T-helper 1 cell treated with Interleukin-12 subunit alpha and Interleukin-12 subunit beta and Interleukin-4 antibody, amounts not matched to agents 30 μg/mL and 1 μg/mL, for 36 hours (primary cell): ENCODE results near the gene CAMTA2.

Experiments used
- H3K27ac Mint-ChIP-seq: one replicate; pipeline ENCODE4 v1.8.0; 2021; ENCODE audit warnings: mild to moderate bottlenecking, mixed read lengths
- H3K27me3 Mint-ChIP-seq: one replicate; pipeline ENCODE4 v1.8.0; 2021; ENCODE audit warnings: low read depth, mixed read lengths
- H3K36me3 Mint-ChIP-seq: one replicate; pipeline ENCODE4 v1.8.0; 2021; ENCODE audit warnings: low read depth, mixed read lengths
- H3K4me1 Mint-ChIP-seq: one replicate; pipeline ENCODE4 v1.8.0; 2021; ENCODE audit warnings: low read depth, mixed read lengths
- H3K4me3 Mint-ChIP-seq: one replicate; pipeline ENCODE4 v1.8.0; 2021; ENCODE audit warnings: mild to moderate bottlenecking, moderate library complexity, mixed read lengths
- H3K9me3 Mint-ChIP-seq: one replicate; pipeline ENCODE4 v1.8.0; 2021; ENCODE audit warnings: mixed read lengths

The CAMTA2 gene

GRCh38 chr17:5019475-5019956, 32.0 kb upstream of the CAMTA2 start:
- peaks cover 15% of the 10 kb centered on the region for H3K4me1 Mint-ChIP-seq
- H3K27ac Mint-ChIP-seq, result peak overlapping the region; percentile 60

DNA sequence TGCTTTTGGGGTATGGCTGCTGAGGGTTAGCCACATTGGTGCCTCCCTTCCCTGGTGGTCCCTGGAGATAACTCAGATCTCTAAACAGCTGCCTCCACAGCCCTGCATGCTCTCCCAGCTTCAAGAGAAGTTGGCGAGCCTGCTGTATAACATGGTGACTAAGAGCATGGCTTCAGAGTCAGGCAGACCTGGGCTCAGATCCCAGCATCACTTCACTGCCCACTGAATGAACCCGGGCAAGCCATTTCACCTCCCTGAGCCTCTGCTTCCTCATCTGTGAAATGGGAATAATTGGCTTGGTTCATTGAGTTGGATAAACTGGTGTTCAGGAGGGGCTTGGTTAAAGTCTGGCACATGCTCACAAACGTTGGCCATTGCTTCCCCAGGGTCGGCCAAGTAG, 26.9 kb upstream of the CAMTA2 start:
- Mint-ChIP-seq H3K27me3 (no peaks in the 10 kb centered on the region), H3K9me3 (no peaks in the 10 kb centered on the region), H3K27ac (no peak overlapping the region), H3K4me1 (peaks cover 20% of the 10 kb centered on the region), H3K36me3 (peaks cover 32% of the 10 kb centered on the region), H3K4me3 (no peak overlapping the region)

More at GRCh38 chr17:5019475-5019956, 32.0 kb upstream of the CAMTA2 start:
- H3K36me3 Mint-ChIP-seq, result peaks cover 26% of the 10 kb centered on the region
- no peak overlapping the region for H3K4me3 Mint-ChIP-seq
- no peaks in the 10 kb centered on the region for H3K9me3 Mint-ChIP-seq
- H3K27me3 Mint-ChIP-seq, result no peaks in the 10 kb centered on the region

DNA sequence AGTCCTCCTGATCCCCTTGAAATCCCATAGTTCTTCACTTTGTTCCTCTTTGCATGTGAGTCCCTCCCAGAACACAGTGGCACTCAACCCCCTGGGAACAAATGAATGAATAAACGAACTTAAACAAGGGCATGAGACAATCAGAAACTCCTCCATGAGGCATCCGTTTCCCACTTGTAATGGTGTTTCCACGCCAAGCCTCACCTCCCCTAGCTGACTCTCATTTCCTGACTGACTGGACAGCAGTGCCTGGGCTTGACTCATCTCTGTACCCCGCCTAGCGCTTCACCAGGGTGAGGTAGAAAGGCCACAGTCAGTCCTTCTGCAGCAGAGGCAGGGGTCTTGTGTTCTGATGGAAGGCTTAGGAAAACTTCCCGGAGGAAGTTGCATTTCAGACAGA, 24.5 kb upstream of the CAMTA2 start:
- H3K4me1 Mint-ChIP-seq, result peaks cover 12% of the 10 kb centered on the region
- H3K27ac Mint-ChIP-seq, result peak overlapping the region; percentile 84
- no peaks in the 10 kb centered on the region for H3K27me3 Mint-ChIP-seq
- peak overlapping the region; percentile 28 for H3K4me3 Mint-ChIP-seq
- H3K36me3 Mint-ChIP-seq, result peaks cover 44% of the 10 kb centered on the region
- H3K9me3 Mint-ChIP-seq, result no peaks in the 10 kb centered on the region

- no peaks in the 10 kb centered on the region for H3K27me3 Mint-ChIP-seq
- H3K36me3 Mint-ChIP-seq, result peaks cover 56% of the 10 kb centered on the region
- H3K27ac Mint-ChIP-seq, result no peak overlapping the region
Observed at GRCh38 chr17:5003214-5003867, 15.9 kb upstream of the CAMTA2 start.

DNA sequence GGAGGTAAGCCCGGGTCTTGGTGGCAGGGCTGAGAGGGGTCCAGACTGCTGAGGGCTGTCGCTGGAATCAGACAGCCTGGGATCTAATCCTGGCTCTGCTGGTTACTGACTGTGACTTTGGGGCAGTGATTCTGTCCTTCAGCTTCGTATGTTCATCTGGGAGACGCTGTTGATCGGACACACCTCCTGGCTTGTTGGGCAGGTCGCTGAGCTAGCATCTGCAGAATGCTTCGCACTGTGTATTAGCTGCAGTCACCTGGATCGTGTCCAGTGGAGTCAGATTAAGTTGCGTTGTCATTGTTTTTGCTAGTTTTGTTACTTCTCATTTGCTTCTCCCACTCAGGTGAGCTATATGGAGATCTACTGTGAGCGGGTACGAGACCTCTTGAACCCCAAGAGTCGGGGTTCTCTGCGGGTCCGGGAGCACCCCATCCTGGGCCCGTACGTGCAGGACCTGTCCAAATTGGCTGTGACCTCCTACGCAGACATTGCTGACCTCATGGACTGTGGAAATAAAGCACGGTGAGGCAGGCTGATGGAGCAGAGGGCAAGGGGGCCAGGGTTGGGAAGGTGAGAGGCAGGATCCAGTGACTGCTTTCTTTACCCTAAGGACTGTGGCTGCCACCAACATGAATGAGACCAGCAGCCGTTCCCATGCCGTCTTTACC, 14.8 kb upstream of the CAMTA2 start:
- peaks cover 47% of the 10 kb centered on the region for H3K36me3 Mint-ChIP-seq
- no peaks in the 10 kb centered on the region for H3K27me3 Mint-ChIP-seq
- H3K4me3 Mint-ChIP-seq, result no peak overlapping the region
- H3K9me3 Mint-ChIP-seq, result no peaks in the 10 kb centered on the region
- H3K4me1 Mint-ChIP-seq, result peaks cover 9% of the 10 kb centered on the region
- H3K27ac Mint-ChIP-seq, result no peak overlapping the region

More at GRCh38 chr17:5003214-5003867, 15.9 kb upstream of the CAMTA2 start:
- peaks cover 9% of the 10 kb centered on the region for H3K4me1 Mint-ChIP-seq
- no peaks in the 10 kb centered on the region for H3K9me3 Mint-ChIP-seq
- no peak overlapping the region for H3K4me3 Mint-ChIP-seq

DNA sequence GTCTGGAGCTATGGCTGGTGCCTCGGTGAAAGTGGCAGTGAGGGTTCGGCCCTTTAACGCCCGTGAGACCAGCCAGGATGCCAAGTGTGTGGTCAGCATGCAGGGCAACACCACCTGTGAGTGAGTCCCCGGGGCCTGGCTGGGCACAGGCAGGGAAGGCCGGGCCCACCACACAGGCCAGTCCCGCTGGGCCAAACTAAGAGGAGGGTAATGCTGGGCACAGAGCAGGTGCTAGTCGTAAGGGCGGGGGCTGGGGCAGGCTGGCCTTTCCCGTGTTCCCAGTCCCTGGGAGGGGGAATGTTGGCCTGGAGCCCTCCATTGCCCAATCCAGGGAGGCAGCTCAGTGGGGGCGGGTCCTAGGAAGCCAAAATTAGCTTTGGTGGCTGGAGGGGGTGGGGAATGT, 12.8 kb upstream of the CAMTA2 start:
- Mint-ChIP-seq H3K36me3 (peaks cover 37% of the 10 kb centered on the region), H3K4me1 (peaks cover 12% of the 10 kb centered on the region), H3K9me3 (no peaks in the 10 kb centered on the region), H3K27me3 (peaks cover 2% of the 10 kb centered on the region), H3K4me3 (no peak overlapping the region), H3K27ac (no peak overlapping the region)

GRCh38 chr17:4999430-5000093, 12.1 kb upstream of the CAMTA2 start:
- peak overlapping the region; percentile 87 for H3K4me3 Mint-ChIP-seq
- no peaks in the 10 kb centered on the region for H3K9me3 Mint-ChIP-seq
- peaks cover 6% of the 10 kb centered on the region for H3K27me3 Mint-ChIP-seq
- peaks cover 15% of the 10 kb centered on the region for H3K4me1 Mint-ChIP-seq
- peaks cover 31% of the 10 kb centered on the region for H3K36me3 Mint-ChIP-seq
- H3K27ac Mint-ChIP-seq, result peak overlapping the region; percentile 4

GRCh38 chr17:4998732-4999429, 11.4 kb upstream of the CAMTA2 start:
- Mint-ChIP-seq H3K27ac (peak overlapping the region; percentile 57), H3K9me3 (no peaks in the 10 kb centered on the region), H3K4me3 (peak overlapping the region; percentile 87), H3K4me1 (peaks cover 15% of the 10 kb centered on the region), H3K27me3 (peaks cover 6% of the 10 kb centered on the region), H3K36me3 (peaks cover 24% of the 10 kb centered on the region)

GRCh38 chr17:4998027-4998731, 10.7 kb upstream of the CAMTA2 start:
- H3K27ac Mint-ChIP-seq, result no peak overlapping the region
- peak overlapping the region; percentile 87 for H3K4me3 Mint-ChIP-seq
- peaks cover 15% of the 10 kb centered on the region for H3K4me1 Mint-ChIP-seq
- H3K27me3 Mint-ChIP-seq, result peaks cover 6% of the 10 kb centered on the region
- no peaks in the 10 kb centered on the region for H3K9me3 Mint-ChIP-seq
- peaks cover 18% of the 10 kb centered on the region for H3K36me3 Mint-ChIP-seq

- Mint-ChIP-seq H3K4me3 (peak within 1 kb of the TSS; percentile 87), H3K36me3 (peaks cover 14% of the 10 kb centered on the region), H3K9me3 (no peaks in the 10 kb centered on the region), H3K27ac (peak within 1 kb of the TSS; percentile 57), H3K4me1 (peaks cover 15% of the 10 kb centered on the region), H3K27me3 (peaks cover 6% of the 10 kb centered on the region)
Observed at GRCh38 chr17:4997302-4998026, 10.0 kb upstream of the CAMTA2 start, which contains the start of the genes INCA1 and KIF1C. Gene INCA1, minus strand, starts transcription at chr17:4997522. Its CDS starts 3,085 bp downstream, at chr17:4994437. Gene KIF1C, plus strand, starts transcription at chr17:4997950. Its CDS starts 2,297 bp downstream, at chr17:5000247.

GRCh38 chr17:4994081-4994595, 6.7 kb upstream of the CAMTA2 start:
- Mint-ChIP-seq H3K9me3 (no peaks in the 10 kb centered on the region), H3K4me3 (no peak overlapping the region), H3K4me1 (peaks cover 16% of the 10 kb centered on the region), H3K36me3 (no peaks in the 10 kb centered on the region), H3K27ac (no peak overlapping the region), H3K27me3 (peaks cover 6% of the 10 kb centered on the region)

DNA sequence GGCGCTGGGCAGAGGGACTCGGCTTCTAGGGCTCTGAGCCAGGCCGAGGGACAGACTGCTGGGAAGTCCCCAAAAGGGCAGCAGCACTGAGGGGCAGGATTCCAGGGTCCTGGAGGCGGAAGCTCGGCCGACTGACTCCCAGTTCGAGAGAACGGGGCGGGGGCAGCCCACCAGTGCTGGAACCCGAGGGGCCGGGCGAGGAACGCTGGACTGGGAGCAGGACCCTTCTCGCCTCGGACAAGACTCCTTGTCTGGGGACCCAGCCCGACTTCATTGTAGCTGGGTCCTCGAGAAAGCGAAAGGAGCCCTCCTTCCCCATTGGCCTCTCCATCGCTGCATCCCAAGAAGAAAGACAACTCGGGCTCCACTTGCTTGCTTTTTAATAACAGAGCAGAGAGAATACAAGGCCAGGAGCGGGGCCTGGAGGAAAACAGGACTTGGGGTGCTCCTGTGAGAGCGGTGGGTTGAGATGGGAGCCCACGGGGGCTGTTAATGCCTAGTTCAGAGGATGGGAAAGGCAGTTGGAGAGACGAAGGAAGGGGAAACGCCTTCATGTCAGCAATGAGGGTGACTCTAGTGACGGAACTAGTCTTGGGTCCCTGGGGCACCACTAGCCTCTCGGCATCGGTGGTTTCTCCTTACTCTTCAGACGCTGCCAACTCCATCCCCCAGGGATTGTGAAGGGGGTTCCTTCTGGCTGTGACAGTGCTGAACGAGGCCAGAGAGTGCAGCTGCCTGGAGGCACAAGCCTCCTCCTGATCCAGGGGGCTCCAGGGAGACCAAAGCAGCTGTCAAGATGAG, 492 bp upstream of the CAMTA2 start:
- Mint-ChIP-seq H3K4me1 (peaks cover 33% of the 10 kb centered on the region), H3K27me3 (no peaks in the 10 kb centered on the region), H3K4me3 (peak overlapping the region; percentile 92), H3K9me3 (no peaks in the 10 kb centered on the region), H3K36me3 (peaks cover 13% of the 10 kb centered on the region), H3K27ac (peak overlapping the region; percentile 94)
